Small intestine (tissue), 7 donors: ENCODE data around the gene F8. TPM values are rescaled to one million over a fixed set of nuclear protein-coding genes. Genes with fewer than 3 reads are reported as not detected.
"Not testable (repeated sequence)": the region's sequence is repeated elsewhere in the genome, so short reads cannot be mapped to it uniquely, and the experiment has no call there.

ENCODE experiments used
- DNase-seq, 2 donors: peaks; one replicate each; pipeline versions ENCODE4 v3.0.0 to v3.0.0-alpha.2; 2013
- FAIRE-seq: peaks from 2 replicates; lab custom pipeline; 2012; peaks lifted over from hg19 to GRCh38; lab: Jason Lieb, UNC
- H3K27ac ChIP-seq, 3 donors: one replicate each; pipeline ENCODE4 v1.5.1; 2013; ENCODE audit warnings: low read length in 2 of 3, mild to moderate bottlenecking in 2 of 3, control low read depth in 1 of 3, inconsistent platforms in 1 of 3, low read depth in 1 of 3, moderate library complexity in 1 of 3
- H3K27me3 ChIP-seq, 3 donors: one replicate each; pipeline ENCODE4 v1.6.1; 2013; ENCODE audit warnings: low read length in 3 of 3, inconsistent platforms in 1 of 3; ENCODE audit not compliant: control insufficient read depth in 3 of 3, insufficient read depth in 3 of 3
- H3K36me3 ChIP-seq, 3 donors: one replicate each; pipeline ENCODE4 v1.6.1; 2013; ENCODE audit warnings: low read length in 3 of 3, inconsistent platforms in 1 of 3, low read depth in 1 of 3, mild to moderate bottlenecking in 1 of 3, moderate library complexity in 1 of 3; ENCODE audit not compliant: control insufficient read depth in 3 of 3, insufficient read depth in 2 of 3
- H3K4me1 ChIP-seq, 3 donors: one replicate each; pipeline ENCODE4 v1.6.1; 2013; ENCODE audit warnings: low read length in 2 of 3, inconsistent platforms in 1 of 3, low read depth in 1 of 3, mild to moderate bottlenecking in 1 of 3, moderate library complexity in 1 of 3; ENCODE audit not compliant: control insufficient read depth in 3 of 3, insufficient read depth in 2 of 3
- H3K4me3 ChIP-seq, 3 donors: one replicate each; pipeline ENCODE4 v1.5.1; 2013; ENCODE audit warnings: low read length in 3 of 3, control low read depth in 1 of 3, inconsistent platforms in 1 of 3, low read depth in 1 of 3, mild to moderate bottlenecking in 1 of 3, moderate library complexity in 1 of 3
- H3K9me3 ChIP-seq, 2 donors: one replicate each; pipeline ENCODE4 v1.6.1; 2013; ENCODE audit warnings: low read depth in 1 of 2, low read length in 1 of 2; ENCODE audit not compliant: control insufficient read depth in 2 of 2, insufficient read depth in 1 of 2
- WGBS, 3 donors: extraction: QIAGEN DNeasy Blood & Tissue Kit; methylation state at CpG; one replicate each; pipeline ENCODE4 v1.1.7; 2013; 5-methylcytosine and 5-hydroxymethylcytosine counted together
- polyA plus RNA-seq, 4 donors: library from polyadenylated mRNA; stranded (reverse) in 3 of 4; unstranded in 1 of 4; fragments of 200-250 nt in 3 of 4; fragments of 120-200 nt in 1 of 4; gene quantifications; one replicate each; pipeline versions ENCODE4 v1.2.1 to v1.2.3, GENCODE V29; 2013
- donor health status: healthy with polysubstance abuse.
- donor health status: control.
- donor health status: control.
- donor health status: Bipolar disorder and iron deficiency.
- donor health status: healthy.

Gene F8
- polyA plus RNA-seq, 4 donors, result 0.89 to 4.8 (median 1.7) TPM

- no peaks in the 10 kb centered on the region for H3K27me3 ChIP-seq
- no peak for FAIRE-seq
Measured at GRCh38 chrX:154829134-154829533, 193.4 kb downstream of the F8 start.

GRCh38 chrX:154828016-154828408, 194.5 kb downstream of the F8 start:
- H3K4me1 ChIP-seq, result peaks cover 0 to 8% (median 0%) of the 10 kb centered on the region in 3 donors
- H3K27ac ChIP-seq, result peak overlapping the region; percentile 88 to 93 (median 93)
- 24 to 53% (median 29%) methylated on average over 2 of the region's 2 CpGs for WGBS, 3 donors
- no peak overlapping the region for H3K4me3 ChIP-seq
- FAIRE-seq (no peak), DNase-seq (peak; percentile 47 to 91)
- no peaks in the 10 kb centered on the region for H3K36me3 ChIP-seq
- H3K9me3 ChIP-seq, result no peaks in the 10 kb centered on the region
- no peaks in the 10 kb centered on the region for H3K27me3 ChIP-seq

More at GRCh38 chrX:154829134-154829533, 193.4 kb downstream of the F8 start:
- Histone ChIP-seq H3K27ac (no peak overlapping the region), H3K4me1 (peaks cover 0 to 8% (median 0%) of the 10 kb centered on the region in 3 donors), H3K4me3 (no peak overlapping the region), H3K36me3 (no peaks in the 10 kb centered on the region), H3K9me3 (no peaks in the 10 kb centered on the region)
- DNase-seq, result no peak

GRCh38 chrX:154827194-154828015, 195.1 kb downstream of the F8 start:
- H3K9me3 ChIP-seq, result no peaks in the 10 kb centered on the region
- peak overlapping the region; percentile 88 to 93 (median 93) for H3K27ac ChIP-seq
- no peaks in the 10 kb centered on the region for H3K36me3 ChIP-seq
- H3K27me3 ChIP-seq, result no peaks in the 10 kb centered on the region
- 11 to 30% (median 29%) methylated on average over 4 of the region's 4 CpGs for WGBS, 3 donors
- DNase-seq (peak; percentile 27 to 71), FAIRE-seq (no peak)
- H3K4me1 ChIP-seq, result peaks cover 0 to 8% (median 0%) of the 10 kb centered on the region in 3 donors
- no peak overlapping the region for H3K4me3 ChIP-seq

- H3K4me1 ChIP-seq, DNase-seq, H3K27me3 ChIP-seq, H3K27ac ChIP-seq, FAIRE-seq, H3K4me3 ChIP-seq, H3K9me3 ChIP-seq, H3K36me3 ChIP-seq: not testable (repeated sequence)
- WGBS, 3 donors, result no CpG with 5 or more reads among the region's 3 CpGs
Measured at GRCh38 chrX:154825586-154825985, 196.9 kb downstream of the F8 start.

- H3K27me3 ChIP-seq, result no peaks in the 10 kb centered on the region
- 86 to 100% (median 88%) methylated on average over 1 of the region's 1 CpG for WGBS, 3 donors
- peaks cover 0 to 8% (median 0%) of the 10 kb centered on the region in 3 donors for H3K4me1 ChIP-seq
- DNase-seq, result no peak
- FAIRE-seq, result no peak
- H3K36me3 ChIP-seq, result no peaks in the 10 kb centered on the region
- H3K9me3 ChIP-seq, result no peaks in the 10 kb centered on the region
- no peak overlapping the region for H3K27ac ChIP-seq
- no peak overlapping the region for H3K4me3 ChIP-seq
Measured at GRCh38 chrX:154824638-154825037, 197.9 kb downstream of the F8 start.

- no peaks in the 10 kb centered on the region for H3K27me3 ChIP-seq
- no peak overlapping the region for H3K27ac ChIP-seq
- no peaks in the 10 kb centered on the region for H3K9me3 ChIP-seq
- no peaks in the 10 kb centered on the region for H3K4me1 ChIP-seq
- no peaks in the 10 kb centered on the region for H3K36me3 ChIP-seq
- no peak overlapping the region for H3K4me3 ChIP-seq
- WGBS, 3 donors, result 73 to 84% (median 73%) methylated on average over 3 of the region's 3 CpGs
- no peak for DNase-seq
- FAIRE-seq, result no peak
Measured at GRCh38 chrX:154822029-154822428, 200.5 kb downstream of the F8 start.

GRCh38 chrX:154821523-154821922, 201.0 kb downstream of the F8 start:
- H3K36me3 ChIP-seq, result no peaks in the 10 kb centered on the region
- no peaks in the 10 kb centered on the region for H3K4me1 ChIP-seq
- DNase-seq (no peak), FAIRE-seq (no peak)
- H3K9me3 ChIP-seq, result no peaks in the 10 kb centered on the region
- H3K27ac ChIP-seq, result no peak overlapping the region
- H3K27me3 ChIP-seq, result no peaks in the 10 kb centered on the region
- no peak overlapping the region for H3K4me3 ChIP-seq

GRCh38 chrX:154819771-154820341, 202.7 kb downstream of the F8 start:
- H3K4me3 ChIP-seq, result no peak overlapping the region
- H3K4me1 ChIP-seq, result peaks cover 0 to 5% (median 0%) of the 10 kb centered on the region in 3 donors
- DNase-seq (no peak), FAIRE-seq (no peak)
- WGBS, 3 donors, result 79 to 95% (median 88%) methylated on average over 7 of the region's 7 CpGs
- H3K9me3 ChIP-seq, result no peaks in the 10 kb centered on the region
- H3K27me3 ChIP-seq, result no peaks in the 10 kb centered on the region
- H3K36me3 ChIP-seq, result no peaks in the 10 kb centered on the region
- no peak overlapping the region for H3K27ac ChIP-seq
